Measurements from ENCODE around the gene HTR3D. TPM values are rescaled to one million over a fixed set of nuclear protein-coding genes. Genes with fewer than 3 reads are reported as not detected.

Gene HTR3D
- polyA plus RNA-seq, 1 donor (not counting 4 experiments of a cell fraction or from before 2014, with no cell fraction given) = not detected

- no peak for TF ChIP-seq CTCF (optimal IDR thresholded peaks at IDR 0.05 in 1 of 3, IDR thresholded peaks at IDR 0.05 in 1 of 3, conservative IDR thresholded peaks at IDR 0.05 in 1 of 3; ENCODE audit: extremely low read depth in 1 of 3, insufficient read depth in 2 of 3, low read length in 3 of 3)
- TF ChIP-seq EZH2 (IDR thresholded peaks at IDR 0.05; ENCODE audit: low read length) = no peak
- peaks cover 0 to 7% of the 10 kb centered on the region in 2 experiments for H3K36me3 ChIP-seq (ENCODE audit: control insufficient read depth in 2 of 2, extremely low read depth in 1 of 2, insufficient read depth in 2 of 2, low read length in 2 of 2)
- DNase-seq (ENCODE audit: low read depth, low spot score) (no peak), FAIRE-seq (no peak)
- peak overlapping the region; percentile 3 for H3K4me2 ChIP-seq (ENCODE audit: control insufficient read depth, extremely low read depth, insufficient read depth, low read depth, low read length)
- H3K4me1 ChIP-seq (ENCODE audit: control insufficient read depth, extremely low read depth, insufficient read depth, low read length) = peaks cover 16% of the 10 kb centered on the region
- H3K27ac ChIP-seq (ENCODE audit: control insufficient read depth, insufficient read depth, low read length) = no peak overlapping the region
- H3K9ac ChIP-seq (ENCODE audit: control insufficient read depth, extremely low read depth, insufficient read depth, low read length) = no peak overlapping the region
- no peaks in the 10 kb centered on the region for H3K79me2 ChIP-seq (ENCODE audit: control insufficient read depth, insufficient read depth, low read length)
- H3K9me3 ChIP-seq (ENCODE audit: control insufficient read depth, low read depth, low read length) = no peaks in the 10 kb centered on the region
- H2AFZ ChIP-seq (ENCODE audit: control insufficient read depth, low read length) = no peak overlapping the region
- H3K4me3 ChIP-seq (ENCODE audit: control insufficient read depth in 2 of 3, extremely low read depth in 1 of 3, insufficient read depth in 2 of 3, low read depth in 1 of 3, low read length in 3 of 3) = no peak overlapping the region
- H3K9me1 ChIP-seq (ENCODE audit: control insufficient read depth, extremely low read depth, insufficient read depth, low read length) = no peaks in the 10 kb centered on the region
- dilution Hi-C loops (cut with MboI; ENCODE audit: extremely low pct_ligation_motif_present, low sequenced_read_pairs) = no loop called here
- H4K20me1 ChIP-seq (ENCODE audit: control insufficient read depth, extremely low read depth, insufficient read depth, low read length) = no peaks in the 10 kb centered on the region
- H3K27me3 ChIP-seq (ENCODE audit: control insufficient read depth, extremely low read depth, insufficient read depth, low read length) = no peaks in the 10 kb centered on the region
Measured at GRCh38 chr3:184008161-184008560, 23.4 kb upstream of the HTR3D start.

- dilution Hi-C loops (cut with MboI; ENCODE audit: extremely low pct_ligation_motif_present, low sequenced_read_pairs) = no loop called here
Measured at GRCh38 chr3:184011230-184011876, 20.2 kb upstream of the HTR3D start.

More at GRCh38 chr3:184011230-184011876, 20.2 kb upstream of the HTR3D start:
- Histone ChIP-seq H3K4me2 (ENCODE audit: control insufficient read depth, extremely low read depth, insufficient read depth, low read depth, low read length) (no peak overlapping the region), H2AFZ (ENCODE audit: control insufficient read depth, low read length) (no peak overlapping the region), H3K36me3 (ENCODE audit: control insufficient read depth in 2 of 2, extremely low read depth in 1 of 2, insufficient read depth in 2 of 2, low read length in 2 of 2) (peaks cover 0 to 10% of the 10 kb centered on the region in 2 experiments), H3K79me2 (ENCODE audit: control insufficient read depth, insufficient read depth, low read length) (peaks cover 12% of the 10 kb centered on the region), H3K9me1 (ENCODE audit: control insufficient read depth, extremely low read depth, insufficient read depth, low read length) (no peaks in the 10 kb centered on the region), H3K9ac (ENCODE audit: control insufficient read depth, extremely low read depth, insufficient read depth, low read length) (no peak overlapping the region), H3K27me3 (ENCODE audit: control insufficient read depth, extremely low read depth, insufficient read depth, low read length) (no peaks in the 10 kb centered on the region), H3K4me1 (ENCODE audit: control insufficient read depth, extremely low read depth, insufficient read depth, low read length) (peaks cover 14% of the 10 kb centered on the region), H3K27ac (ENCODE audit: control insufficient read depth, insufficient read depth, low read length) (no peak overlapping the region), H4K20me1 (ENCODE audit: control insufficient read depth, extremely low read depth, insufficient read depth, low read length) (no peaks in the 10 kb centered on the region), H3K4me3 (ENCODE audit: control insufficient read depth in 2 of 3, extremely low read depth in 1 of 3, insufficient read depth in 2 of 3, low read depth in 1 of 3, low read length in 3 of 3) (no peak overlapping the region), H3K9me3 (ENCODE audit: control insufficient read depth, low read depth, low read length) (no peaks in the 10 kb centered on the region)
- no peak for TF ChIP-seq EZH2 (IDR thresholded peaks at IDR 0.05; ENCODE audit: low read length)
- no peak for TF ChIP-seq CTCF (optimal IDR thresholded peaks at IDR 0.05 in 1 of 3, IDR thresholded peaks at IDR 0.05 in 1 of 3, conservative IDR thresholded peaks at IDR 0.05 in 1 of 3; ENCODE audit: extremely low read depth in 1 of 3, insufficient read depth in 2 of 3, low read length in 3 of 3)
- no peak for DNase-seq (ENCODE audit: low read depth, low spot score)
- FAIRE-seq = no peak

Measured in keratinocyte (primary cell).